Prostate gland (tissue), 2 donors: ENCODE data around the gene PNMA6A. TPM values are rescaled to one million over a fixed set of nuclear protein-coding genes. Genes with fewer than 3 reads are reported as not detected.
"Not testable (repeated sequence)": the region's sequence is repeated elsewhere in the genome, so short reads cannot be mapped to it uniquely, and the experiment has no call there.

ENCODE experiments used
- DNase-seq: peaks from one replicate; pipeline ENCODE4 v3.0.0-alpha.2; 2019; ENCODE audit warnings: low spot score
- H3K27ac ChIP-seq, 2 donors: fragments of 200-600 bp; sonication (generic); 2 replicates each; pipeline ENCODE4 v1.5.1; 2017 to 2019
- H3K27me3 ChIP-seq: fragments of 200-600 bp; sonication (generic); replicated peaks from 2 replicates; pipeline ENCODE4 v1.5.1; 2019; ENCODE audit not compliant: insufficient read depth
- H3K36me3 ChIP-seq, 2 donors: fragments of 200-600 bp; sonication (generic); 1 replicate in 1 of 2; 2 replicates in 1 of 2; pipeline versions ENCODE4 v1.5.1 to v1.8.1; 2017 to 2019
- H3K4me1 ChIP-seq: fragments of 200-600 bp; sonication (generic); replicated peaks from 2 replicates; pipeline ENCODE4 v1.5.1; 2019
- H3K4me3 ChIP-seq, 2 donors: fragments of 200-600 bp; sonication (generic); 2 replicates each; pipeline ENCODE4 v1.5.1; 2017 to 2019
- H3K9me3 ChIP-seq: fragments of 200-600 bp; sonication (generic); 2 replicates; pipeline ENCODE4 v1.5.1; 2017
- POLR2A ChIP-seq: fragments of 450-650 bp; IDR thresholded peaks from one replicate; pipeline ENCODE4 v1.6.1; 2016; ENCODE audit warnings: antibody characterized with exemption, mild to moderate bottlenecking
- POLR2AphosphoS5 ChIP-seq: sonication (generic); formaldehyde crosslinking; IDR thresholded peaks from one replicate; pipeline ENCODE4 v1.6.1; 2017; ENCODE audit warnings: antibody characterized with exemption
- WGBS: methylation state at CpG from one replicate; pipeline ENCODE4 v1.1.5; 2018; 5-methylcytosine and 5-hydroxymethylcytosine counted together
- intact Hi-C: fragments of 100-400 bp; cut with DNase I; formaldehyde crosslinking; loops from one replicate; pipeline ENCODE4 v1.14.2; 2022
- total RNA-seq, 2 donors: library from RNA; depleted of rRNA; stranded (reverse); fragments of >200 nt; gene quantifications; one replicate each; pipeline ENCODE4 v1.1.0, GENCODE V29; 2016
- TF ChIP-seq, protein P1 (sequence below), 4 experiments: fragments of 200-600 bp in 2 of 4; fragments of 450-650 bp in 2 of 4; sonication (generic) in 2 of 4; IDR thresholded peaks; 1 replicate in 3 of 4; 2 replicates in 1 of 4; pipeline ENCODE4 v1.5.1; 2016 to 2019; ENCODE audit warnings: antibody characterized with exemption in 4 of 4, mild to moderate bottlenecking in 2 of 4, moderate library complexity in 2 of 4

PNMA6A gene
- total RNA-seq, 2 donors from 2014 or later = 0.14 to 5.1 TPM

DNA sequence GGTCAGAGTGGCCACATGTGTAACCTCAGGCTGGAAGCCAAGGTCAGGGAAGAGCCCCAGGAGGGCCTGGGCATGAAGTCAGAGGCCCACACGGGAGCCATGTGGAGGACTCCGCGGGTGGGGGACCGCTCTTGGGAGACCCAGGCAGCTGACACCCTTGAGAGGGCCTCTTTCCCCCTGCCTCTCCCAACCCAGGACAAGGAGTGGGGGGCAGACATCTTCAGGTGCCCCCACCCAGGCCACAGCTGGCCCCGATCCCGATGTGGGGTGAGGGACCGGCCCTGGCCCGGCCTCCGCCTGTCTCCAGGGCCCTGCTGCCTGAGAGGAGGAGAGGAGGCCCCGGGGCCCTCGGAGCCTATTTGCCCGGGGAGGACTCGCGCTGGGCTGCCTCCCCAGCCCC is 3.1 kb downstream of the PNMA6A start:
- no peak for TF ChIP-seq POLR2A
- TF ChIP-seq, protein P1, sequence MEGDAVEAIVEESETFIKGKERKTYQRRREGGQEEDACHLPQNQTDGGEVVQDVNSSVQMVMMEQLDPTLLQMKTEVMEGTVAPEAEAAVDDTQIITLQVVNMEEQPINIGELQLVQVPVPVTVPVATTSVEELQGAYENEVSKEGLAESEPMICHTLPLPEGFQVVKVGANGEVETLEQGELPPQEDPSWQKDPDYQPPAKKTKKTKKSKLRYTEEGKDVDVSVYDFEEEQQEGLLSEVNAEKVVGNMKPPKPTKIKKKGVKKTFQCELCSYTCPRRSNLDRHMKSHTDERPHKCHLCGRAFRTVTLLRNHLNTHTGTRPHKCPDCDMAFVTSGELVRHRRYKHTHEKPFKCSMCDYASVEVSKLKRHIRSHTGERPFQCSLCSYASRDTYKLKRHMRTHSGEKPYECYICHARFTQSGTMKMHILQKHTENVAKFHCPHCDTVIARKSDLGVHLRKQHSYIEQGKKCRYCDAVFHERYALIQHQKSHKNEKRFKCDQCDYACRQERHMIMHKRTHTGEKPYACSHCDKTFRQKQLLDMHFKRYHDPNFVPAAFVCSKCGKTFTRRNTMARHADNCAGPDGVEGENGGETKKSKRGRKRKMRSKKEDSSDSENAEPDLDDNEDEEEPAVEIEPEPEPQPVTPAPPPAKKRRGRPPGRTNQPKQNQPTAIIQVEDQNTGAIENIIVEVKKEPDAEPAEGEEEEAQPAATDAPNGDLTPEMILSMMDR (IDR thresholded peaks at IDR 0.05) = no peak
- no peak for TF ChIP-seq POLR2AphosphoS5
- 100% methylated on average over 1 of the region's 14 CpGs for WGBS
- H3K36me3 ChIP-seq = no peaks in the 10 kb centered on the region
- no peaks in the 10 kb centered on the region for H3K27me3 ChIP-seq
- no peak overlapping the region for H3K4me3 ChIP-seq
- no peaks in the 10 kb centered on the region for H3K4me1 ChIP-seq
- DNase-seq = no peak
- no peak overlapping the region for H3K27ac ChIP-seq
- intact Hi-C loops = no loop called here
- H3K9me3 ChIP-seq = no peaks in the 10 kb centered on the region

DNA sequence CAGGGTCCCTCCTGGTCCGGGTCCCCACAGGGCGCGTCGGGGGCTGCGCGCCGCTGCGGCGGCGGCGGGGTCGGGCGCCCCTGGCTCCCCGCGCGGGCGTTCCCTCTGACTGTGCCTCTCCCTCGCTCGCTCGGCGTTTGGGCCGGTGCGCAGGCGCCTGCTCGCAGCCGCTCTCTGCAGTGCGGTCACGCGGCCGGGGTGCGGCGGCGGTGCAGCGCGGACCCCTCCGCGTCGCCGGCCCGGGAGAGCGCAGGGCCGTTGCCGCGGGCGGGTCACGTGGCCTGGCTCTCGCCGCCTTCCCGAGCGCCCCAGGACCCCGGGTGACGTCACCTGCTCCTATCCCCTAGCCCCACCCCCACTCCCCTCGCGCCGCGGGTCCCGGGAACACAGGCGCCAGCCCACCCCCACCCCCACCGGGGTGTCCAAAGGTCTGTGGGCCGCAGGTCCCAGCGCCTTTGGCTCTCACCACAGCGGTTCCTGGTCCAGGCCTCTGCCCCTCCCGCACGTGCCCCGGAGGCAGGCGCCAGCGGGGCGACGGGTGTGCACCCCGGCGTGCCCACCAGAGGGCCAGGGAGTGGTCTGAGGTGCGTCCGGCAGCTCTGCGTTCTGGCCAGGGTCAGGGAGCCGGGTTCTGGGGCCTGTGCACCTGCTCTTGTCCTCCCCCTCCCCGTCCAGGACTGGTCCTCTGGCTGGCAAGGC is 5.3 kb downstream of the PNMA6A start:
- H3K27ac ChIP-seq, H3K36me3 ChIP-seq, H3K4me1 ChIP-seq, intact Hi-C loops, DNase-seq, H3K27me3 ChIP-seq, H3K9me3 ChIP-seq, H3K4me3 ChIP-seq: not testable (repeated sequence)
- WGBS = no CpG with 5 or more reads among the region's 76 CpGs

GRCh38 chrX:153083238-153083923 is 11.1 kb downstream of the PNMA6A start:
- H3K9me3 ChIP-seq, H3K27me3 ChIP-seq, H3K36me3 ChIP-seq, H3K4me1 ChIP-seq, H3K27ac ChIP-seq, intact Hi-C loops, DNase-seq, H3K4me3 ChIP-seq: not testable (repeated sequence)
- no CpG with 5 or more reads among the region's 23 CpGs for WGBS

DNA sequence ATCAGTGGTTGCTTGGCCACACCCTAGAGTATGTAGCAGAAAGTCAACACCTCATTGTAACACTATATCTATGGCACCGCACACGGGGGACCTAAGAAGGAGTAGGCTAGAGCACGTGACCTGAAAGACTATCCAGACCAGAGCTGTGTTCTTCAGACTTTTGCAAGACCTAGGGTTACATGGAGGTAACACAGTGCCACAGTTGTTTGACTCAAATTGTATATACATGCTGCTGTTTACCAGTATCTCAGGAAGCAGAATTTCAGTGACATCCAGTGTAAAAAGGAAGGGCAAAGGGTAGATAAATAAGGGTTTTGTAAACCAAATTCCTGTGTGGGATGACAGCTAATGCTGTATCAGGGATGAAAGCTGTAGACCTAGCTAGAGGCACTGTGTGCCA is 30.2 kb downstream of the PNMA6A start:
- no peak overlapping the region for H3K4me3 ChIP-seq
- intact Hi-C loops = no loop called here
- DNase-seq = no peak
- H3K9me3 ChIP-seq = no peaks in the 10 kb centered on the region
- H3K4me1 ChIP-seq = no peaks in the 10 kb centered on the region
- TF ChIP-seq POLR2A = no peak
- TF ChIP-seq POLR2AphosphoS5 = no peak
- TF ChIP-seq, protein P1 (IDR thresholded peaks at IDR 0.05) = no peak
- H3K36me3 ChIP-seq = no peaks in the 10 kb centered on the region
- H3K27ac ChIP-seq = no peak overlapping the region
- WGBS = 60% methylated on average over 3 of the region's 3 CpGs
- no peaks in the 10 kb centered on the region for H3K27me3 ChIP-seq

DNA sequence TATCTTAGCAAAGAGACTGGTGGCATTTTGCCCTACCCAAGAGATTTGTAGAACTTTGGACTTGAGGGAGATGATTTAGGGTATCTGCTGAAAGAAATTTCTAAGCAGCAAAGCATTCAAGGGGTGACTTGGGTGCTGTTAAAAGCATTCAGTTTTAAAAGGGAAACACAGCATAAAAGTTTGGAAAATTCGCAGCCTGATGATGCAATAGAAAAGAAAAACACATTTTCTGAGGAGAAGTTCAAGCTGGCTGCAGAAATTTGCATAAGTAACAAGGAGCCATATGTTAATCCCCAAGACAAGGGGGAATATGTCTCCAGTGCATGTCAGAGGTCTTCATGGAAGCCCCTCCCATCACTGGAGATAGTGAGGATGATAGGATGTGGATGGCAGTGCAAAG is 32.7 kb downstream of the PNMA6A start:
- H3K27ac ChIP-seq, H3K4me3 ChIP-seq, H3K4me1 ChIP-seq, DNase-seq, H3K36me3 ChIP-seq, H3K9me3 ChIP-seq, intact Hi-C loops, H3K27me3 ChIP-seq: not testable (repeated sequence)
- 86% methylated on average over 1 of the region's 1 CpG for WGBS

DNA sequence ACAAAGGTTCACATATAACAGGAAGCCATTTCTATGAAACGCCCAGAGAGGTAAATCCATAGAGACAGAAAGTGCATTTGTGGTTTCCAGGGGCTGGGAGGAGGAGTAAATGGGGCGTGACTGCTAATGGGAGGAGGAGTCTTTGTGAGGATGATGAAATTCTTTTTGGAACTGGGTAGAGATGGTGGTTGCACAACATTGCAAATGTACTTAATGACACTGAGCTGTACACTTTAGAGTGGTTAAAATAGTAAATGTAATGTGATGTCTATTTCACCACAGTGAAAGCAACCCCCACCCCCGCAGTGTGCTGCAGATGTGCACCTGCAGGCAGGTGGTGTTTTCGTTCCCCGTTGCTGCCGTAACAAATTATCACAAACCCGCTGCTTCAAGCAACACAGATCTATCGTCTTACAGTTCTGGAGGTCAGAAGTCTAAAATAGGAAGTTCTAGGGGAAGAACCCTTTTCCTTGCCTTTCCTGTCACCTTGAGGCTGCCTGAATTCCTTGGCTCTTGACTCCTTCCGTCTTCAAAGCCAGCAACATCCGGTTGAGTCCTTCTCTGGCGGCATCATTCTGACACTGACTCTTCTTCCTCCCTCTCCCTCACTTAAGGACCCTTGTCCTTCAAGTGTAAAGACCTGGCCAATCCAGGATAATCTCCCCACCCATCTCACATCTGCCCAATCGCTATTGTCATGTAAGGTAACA is 34.0 kb downstream of the PNMA6A start:
- H3K27ac ChIP-seq, H3K27me3 ChIP-seq, H3K4me1 ChIP-seq, H3K9me3 ChIP-seq, H3K36me3 ChIP-seq, DNase-seq, intact Hi-C loops, H3K4me3 ChIP-seq: not testable (repeated sequence)
- WGBS = 13% methylated on average over 2 of the region's 12 CpGs

GRCh38 chrX:153110735-153111134 is 38.5 kb downstream of the PNMA6A start:
- H3K9me3 ChIP-seq, H3K4me3 ChIP-seq, intact Hi-C loops, H3K4me1 ChIP-seq, H3K27ac ChIP-seq, H3K36me3 ChIP-seq, H3K27me3 ChIP-seq, DNase-seq: not testable (repeated sequence)
- no CpG with 5 or more reads among the region's 2 CpGs for WGBS

GRCh38 chrX:153113851-153114250 is 41.6 kb downstream of the PNMA6A start:
- H3K4me1 ChIP-seq, DNase-seq, H3K9me3 ChIP-seq, intact Hi-C loops, H3K27me3 ChIP-seq, H3K27ac ChIP-seq, H3K4me3 ChIP-seq, H3K36me3 ChIP-seq: not testable (repeated sequence)
- WGBS = no CpG with 5 or more reads among the region's 9 CpGs

- H3K36me3 ChIP-seq, DNase-seq, intact Hi-C loops, H3K27ac ChIP-seq, H3K4me3 ChIP-seq, H3K27me3 ChIP-seq, H3K4me1 ChIP-seq, H3K9me3 ChIP-seq: not testable (repeated sequence)
- no CpG with 5 or more reads among the region's 3 CpGs for WGBS
These were observed 45.5 kb downstream of the PNMA6A start for GRCh38 chrX:153117754-153118153.

GRCh38 chrX:153120230-153120629 is 48.0 kb downstream of the PNMA6A start:
- H3K27me3 ChIP-seq, intact Hi-C loops, H3K4me3 ChIP-seq, DNase-seq, H3K9me3 ChIP-seq, H3K36me3 ChIP-seq, H3K4me1 ChIP-seq, H3K27ac ChIP-seq: not testable (repeated sequence)
- WGBS = no CpG with 5 or more reads among the region's 8 CpGs
